ENCODE results near the gene PCSK1.

DNA sequence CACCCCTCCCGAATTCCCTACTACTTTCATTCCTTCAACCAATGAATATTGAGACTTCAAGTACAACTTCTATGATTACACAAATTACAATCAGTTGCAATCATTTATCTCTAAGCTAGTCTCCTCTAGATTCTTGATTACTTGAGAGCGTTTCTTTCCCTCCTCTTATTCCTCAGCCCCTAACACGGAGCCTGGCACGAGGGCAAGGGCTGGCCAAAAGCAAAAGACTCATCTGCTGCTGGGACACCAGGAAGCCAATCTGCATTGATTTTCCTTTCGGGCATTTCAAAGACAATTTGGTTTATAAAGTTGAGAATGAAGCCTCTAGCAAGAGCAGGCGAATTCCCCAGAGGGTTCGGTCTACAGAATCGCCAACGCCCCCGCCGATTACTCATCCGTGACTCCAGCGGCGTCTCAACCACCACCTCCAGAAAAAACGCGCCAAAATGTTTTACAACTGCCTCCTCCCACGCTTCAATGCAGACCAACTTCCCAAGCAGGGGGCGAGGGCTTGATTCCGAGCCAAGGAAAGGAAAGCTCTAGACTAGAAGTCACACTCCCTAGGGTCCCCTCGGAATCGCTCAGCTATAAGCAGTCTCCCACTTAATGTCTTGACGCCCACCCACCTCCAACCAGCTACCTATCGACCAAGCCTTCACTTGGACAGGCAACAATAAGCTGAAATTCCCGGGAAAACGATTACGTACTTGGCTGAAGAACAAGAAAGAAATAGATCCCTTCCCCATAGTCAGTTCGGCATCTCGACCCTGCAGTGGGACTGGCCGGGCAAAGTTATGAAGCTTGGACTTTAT is 1.5 kb downstream of the PCSK1 start:
- TF ChIP-seq, protein P1, sequence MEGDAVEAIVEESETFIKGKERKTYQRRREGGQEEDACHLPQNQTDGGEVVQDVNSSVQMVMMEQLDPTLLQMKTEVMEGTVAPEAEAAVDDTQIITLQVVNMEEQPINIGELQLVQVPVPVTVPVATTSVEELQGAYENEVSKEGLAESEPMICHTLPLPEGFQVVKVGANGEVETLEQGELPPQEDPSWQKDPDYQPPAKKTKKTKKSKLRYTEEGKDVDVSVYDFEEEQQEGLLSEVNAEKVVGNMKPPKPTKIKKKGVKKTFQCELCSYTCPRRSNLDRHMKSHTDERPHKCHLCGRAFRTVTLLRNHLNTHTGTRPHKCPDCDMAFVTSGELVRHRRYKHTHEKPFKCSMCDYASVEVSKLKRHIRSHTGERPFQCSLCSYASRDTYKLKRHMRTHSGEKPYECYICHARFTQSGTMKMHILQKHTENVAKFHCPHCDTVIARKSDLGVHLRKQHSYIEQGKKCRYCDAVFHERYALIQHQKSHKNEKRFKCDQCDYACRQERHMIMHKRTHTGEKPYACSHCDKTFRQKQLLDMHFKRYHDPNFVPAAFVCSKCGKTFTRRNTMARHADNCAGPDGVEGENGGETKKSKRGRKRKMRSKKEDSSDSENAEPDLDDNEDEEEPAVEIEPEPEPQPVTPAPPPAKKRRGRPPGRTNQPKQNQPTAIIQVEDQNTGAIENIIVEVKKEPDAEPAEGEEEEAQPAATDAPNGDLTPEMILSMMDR (IDR thresholded peaks at IDR 0.05): no peak
- TF ChIP-seq POLR2A (IDR thresholded peaks at IDR 0.05) (no peak), EP300 (IDR thresholded peaks at IDR 0.05) (no peak)

Measured in gastroesophageal sphincter (tissue), 3 donors.